Measurements from ENCODE around the gene ANTXR1.
A peak's percentile ranks its signal among the peaks of the same experiment; 100 is the strongest.

ANTXR1 gene

GRCh38 chr2:69279931-69280681, 267.1 kb downstream of the ANTXR1 start:
- DNase-seq (ENCODE audit: low read depth), result no peak

GRCh38 chr2:69280796-69281412, 267.9 kb downstream of the ANTXR1 start:
- no peak for DNase-seq (ENCODE audit: low read depth)

GRCh38 chr2:69285379-69285894, 272.5 kb downstream of the ANTXR1 start:
- no peak for DNase-seq (ENCODE audit: low read depth)

- DNase-seq (ENCODE audit: low read depth), result no peak
Measured at GRCh38 chr2:69287544-69287943, 274.6 kb downstream of the ANTXR1 start.

- no peak for DNase-seq (ENCODE audit: low read depth)
Measured at GRCh38 chr2:69288429-69288828, 275.4 kb downstream of the ANTXR1 start.

GRCh38 chr2:69291004-69291650, 278.1 kb downstream of the ANTXR1 start:
- no peak for DNase-seq (ENCODE audit: low read depth)

- no peak for DNase-seq (ENCODE audit: low read depth)
Measured at GRCh38 chr2:69291721-69292120, 278.7 kb downstream of the ANTXR1 start.

- no peak for DNase-seq (ENCODE audit: low read depth)
Measured at GRCh38 chr2:69292256-69292655, 279.3 kb downstream of the ANTXR1 start.

- DNase-seq (ENCODE audit: low read depth), result no peak
Measured at GRCh38 chr2:69296421-69296820, 283.4 kb downstream of the ANTXR1 start.

- no peak for DNase-seq (ENCODE audit: low read depth)
Measured at GRCh38 chr2:69297216-69297615, 284.2 kb downstream of the ANTXR1 start.

- peak; percentile 90 for DNase-seq (ENCODE audit: low read depth)
Measured at GRCh38 chr2:69298261-69298660, 285.3 kb downstream of the ANTXR1 start.

- no peak for DNase-seq (ENCODE audit: low read depth)
Measured at GRCh38 chr2:69298862-69299261, 285.9 kb downstream of the ANTXR1 start.
